GM12892 (cell line): ENCODE measurements around the gene KCNMA1.

ENCODE experiments used
- POLR2A ChIP-seq: IDR thresholded peaks from 2 replicates; pipeline ENCODE4 v1.6.1; 2011; ENCODE audit warnings: low read depth, low read length, control low read depth
- TAF1 ChIP-seq: IDR thresholded peaks from 2 replicates; pipeline ENCODE4 v1.6.1; 2011; ENCODE audit warnings: low read depth, mild to moderate bottlenecking, control low read depth, low read length, borderline replicate concordance

- TF ChIP-seq POLR2A (no peak), TAF1 (no peak)
Measured at GRCh38 chr10:77038407-77038806, 599.2 kb downstream of the KCNMA1 start.
